Cardiac fibroblast (primary cell): Measurements from ENCODE around the gene CRELD1.

Source experiments
- DNase-seq, 2 donors: peaks; one replicate each; pipeline versions ENCODE4 v3.0.0 to v3.0.0-alpha.2; 2010; ENCODE audit warnings: low read depth in 2 of 2
- H3K4me3 ChIP-seq, 2 donors: replicated peaks in 1 of 2; 1 replicate in 1 of 2; 2 replicates in 1 of 2; pipeline ENCODE4 v1.5.1; 2011; ENCODE audit warnings: low read depth in 2 of 2, low read length in 2 of 2, mild to moderate bottlenecking in 2 of 2, moderate library complexity in 1 of 2
- CTCF ChIP-seq: IDR thresholded peaks from one replicate; pipeline ENCODE4 v1.5.1; 2011; ENCODE audit warnings: low read depth, mild to moderate bottlenecking, low read length, inconsistent platforms

CRELD1 gene

GRCh38 chr3:9949115-9949514 is 15.5 kb downstream of the CRELD1 start:
- TF ChIP-seq CTCF, result no peak
- no peak overlapping the region for H3K4me3 ChIP-seq
- no peak for DNase-seq

DNA sequence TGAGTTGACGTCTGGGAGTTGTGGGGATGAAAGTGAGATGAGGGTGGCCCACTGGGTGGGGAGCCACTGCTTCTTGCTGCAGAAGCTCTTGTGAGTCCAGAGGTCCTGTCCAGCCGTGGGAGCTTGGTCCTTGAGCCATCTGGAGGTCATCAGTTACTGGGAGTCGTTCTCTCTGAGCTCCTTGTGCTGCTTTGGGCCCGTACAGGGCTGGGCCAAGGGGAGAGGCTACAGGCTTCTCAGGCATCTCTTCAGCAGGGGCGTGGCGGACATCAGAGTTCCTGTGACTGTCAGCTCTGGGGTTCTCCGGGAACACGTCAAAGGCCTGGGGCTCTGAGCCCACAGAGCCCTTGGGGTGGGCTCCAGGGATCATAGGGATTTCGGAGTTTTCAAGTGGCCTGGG is 16.0 kb downstream of the CRELD1 start:
- no peak for TF ChIP-seq CTCF
- DNase-seq, result no peak
- no peak overlapping the region for H3K4me3 ChIP-seq

GRCh38 chr3:9951126-9951525 is 17.5 kb downstream of the CRELD1 start:
- DNase-seq, result no peak
- no peak for TF ChIP-seq CTCF
- H3K4me3 ChIP-seq, result no peak overlapping the region

DNA sequence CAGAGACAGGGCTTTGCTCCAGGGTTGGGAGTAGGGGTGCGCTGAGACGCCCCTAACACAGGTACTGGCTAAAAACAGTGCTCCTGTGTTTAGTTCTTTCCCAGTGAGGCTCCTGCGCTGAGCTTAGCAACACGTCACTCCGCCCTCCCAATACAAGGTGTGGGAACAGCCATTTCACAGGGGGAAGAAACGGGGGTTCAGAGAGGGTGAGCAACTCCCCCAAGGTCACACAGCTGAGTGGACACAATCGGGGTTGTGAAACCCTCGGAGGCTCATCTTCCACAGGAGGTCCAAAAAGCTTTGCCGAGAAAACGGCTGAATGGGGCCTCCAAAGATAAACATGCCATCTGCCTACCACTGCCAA is 17.9 kb downstream of the CRELD1 start:
- H3K4me3 ChIP-seq, result peak overlapping the region; percentile 65 to 71
- DNase-seq, result no peak
- TF ChIP-seq CTCF, result no peak

DNA sequence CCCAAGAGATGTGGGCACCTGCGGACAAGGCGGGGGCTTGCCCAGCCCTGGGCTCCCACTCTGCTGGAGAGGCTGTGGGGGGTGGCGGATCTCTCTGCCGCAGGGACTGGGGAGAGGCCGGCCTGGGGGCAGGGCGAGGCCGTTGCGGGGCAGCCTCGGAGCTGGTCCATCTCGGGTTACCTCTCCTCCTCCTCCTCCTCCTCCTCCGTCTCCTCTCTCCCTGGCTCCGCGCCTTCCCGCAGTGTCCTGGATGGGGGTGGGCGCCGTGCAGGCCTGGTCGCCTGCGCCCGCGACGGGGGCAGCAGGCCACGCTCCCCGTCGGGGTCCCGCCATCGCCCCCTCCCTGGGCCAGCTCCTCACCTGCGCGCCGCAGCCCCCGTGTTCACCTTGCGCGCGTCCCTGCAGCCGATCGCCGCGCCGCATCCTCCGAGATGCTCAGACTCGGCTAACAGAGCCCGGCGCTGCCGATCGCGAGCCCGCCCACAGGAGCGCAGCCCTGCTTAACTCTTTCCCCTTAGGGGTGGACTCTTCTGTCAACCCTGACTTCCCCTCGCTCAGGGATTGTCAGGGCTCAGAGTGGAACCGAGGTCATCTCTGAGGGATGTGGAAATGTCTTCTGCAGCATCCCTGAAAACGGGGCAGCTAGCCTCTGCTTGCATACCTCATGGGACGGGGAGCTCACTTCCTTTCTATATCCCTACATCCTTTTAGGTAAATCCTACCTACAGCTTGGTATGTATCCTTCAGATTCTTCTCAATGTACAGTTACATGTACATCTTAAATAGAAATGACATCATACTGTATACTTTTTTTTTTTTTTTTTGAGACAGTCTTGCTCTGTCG is 18.6 kb downstream of the CRELD1 start, which contains the start of gene PRRT3:
TSS of gene PRRT3 (minus strand) at position 447 of the 844 bp plus-strand sequence. CDS start 2,293 bp downstream, outside the sequence.
- TF ChIP-seq CTCF, result no peak
- H3K4me3 ChIP-seq, result peak within 1 kb of the TSS; percentile 65 to 71
- DNase-seq, result peak; percentile 43 to 52

- peak in 1 of 2 donors; percentile 32 for DNase-seq
- TF ChIP-seq CTCF, result no peak
- no peak overlapping the region for H3K4me3 ChIP-seq
These were observed 21.5 kb downstream of the CRELD1 start for GRCh38 chr3:9955067-9955502.
